ENCODE measurements around the gene ZSCAN5C. TPM values are rescaled to one million over a fixed set of nuclear protein-coding genes. Genes with fewer than 3 reads are reported as not detected.

The ZSCAN5C gene
- polyA plus RNA-seq, 1 donor from 2014 or later, result not detected

DNA sequence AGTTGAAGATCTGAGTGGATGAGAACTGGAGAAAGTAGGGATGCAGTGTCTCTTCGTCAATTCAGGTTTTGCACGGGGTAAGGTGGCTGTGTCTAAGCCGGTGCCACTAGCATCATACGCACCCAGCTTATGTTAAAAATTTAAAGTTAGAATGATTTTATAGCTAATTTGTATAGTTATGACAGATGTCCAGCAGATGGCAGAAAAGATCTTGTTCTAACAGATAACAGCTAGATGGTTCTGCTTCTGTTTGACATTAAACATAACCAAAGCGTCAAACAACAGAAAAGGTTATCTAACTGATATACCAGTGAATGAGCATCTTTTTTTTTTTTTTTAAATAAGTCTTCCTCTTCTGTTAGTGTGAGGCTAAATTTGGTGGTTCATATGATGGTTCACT lies 51.7 kb downstream of the ZSCAN5C start:
- H3K36me3 ChIP-seq (ENCODE audit: insufficient read depth, low read length), result no peaks in the 10 kb centered on the region
- no peaks in the 10 kb centered on the region for H3K9me2 ChIP-seq (ENCODE audit: insufficient read depth, low read length)
- no peaks in the 10 kb centered on the region for H3F3A ChIP-seq (ENCODE audit: insufficient read depth, low read length, poor library complexity, severe bottlenecking)
- H4K20me1 ChIP-seq (ENCODE audit: insufficient read depth), result no peaks in the 10 kb centered on the region
- H2AFZ ChIP-seq (ENCODE audit: low read depth, low read length), result no peak overlapping the region
- H3K9me3 ChIP-seq (ENCODE audit: low read length), result no peaks in the 10 kb centered on the region
- TF ChIP-seq, protein P1, sequence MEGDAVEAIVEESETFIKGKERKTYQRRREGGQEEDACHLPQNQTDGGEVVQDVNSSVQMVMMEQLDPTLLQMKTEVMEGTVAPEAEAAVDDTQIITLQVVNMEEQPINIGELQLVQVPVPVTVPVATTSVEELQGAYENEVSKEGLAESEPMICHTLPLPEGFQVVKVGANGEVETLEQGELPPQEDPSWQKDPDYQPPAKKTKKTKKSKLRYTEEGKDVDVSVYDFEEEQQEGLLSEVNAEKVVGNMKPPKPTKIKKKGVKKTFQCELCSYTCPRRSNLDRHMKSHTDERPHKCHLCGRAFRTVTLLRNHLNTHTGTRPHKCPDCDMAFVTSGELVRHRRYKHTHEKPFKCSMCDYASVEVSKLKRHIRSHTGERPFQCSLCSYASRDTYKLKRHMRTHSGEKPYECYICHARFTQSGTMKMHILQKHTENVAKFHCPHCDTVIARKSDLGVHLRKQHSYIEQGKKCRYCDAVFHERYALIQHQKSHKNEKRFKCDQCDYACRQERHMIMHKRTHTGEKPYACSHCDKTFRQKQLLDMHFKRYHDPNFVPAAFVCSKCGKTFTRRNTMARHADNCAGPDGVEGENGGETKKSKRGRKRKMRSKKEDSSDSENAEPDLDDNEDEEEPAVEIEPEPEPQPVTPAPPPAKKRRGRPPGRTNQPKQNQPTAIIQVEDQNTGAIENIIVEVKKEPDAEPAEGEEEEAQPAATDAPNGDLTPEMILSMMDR (IDR thresholded peaks at IDR 0.05; ENCODE audit: poor library complexity, severe bottlenecking), result peak; percentile 74
- TF ChIP-seq SMC3 (conservative IDR thresholded peaks at IDR 0.05; ENCODE audit: poor library complexity) (peak; percentile 70), MXI1 (conservative IDR thresholded peaks at IDR 0.05; ENCODE audit: poor library complexity, severe bottlenecking) (no peak), POLR2AphosphoS5 (IDR thresholded peaks at IDR 0.05) (no peak), TAF1 (IDR thresholded peaks at IDR 0.05; ENCODE audit: low read depth) (no peak), RAD21 (conservative IDR thresholded peaks at IDR 0.05) (peak; percentile 74)
- H3K4me3 ChIP-seq (ENCODE audit: low read length), result no peak overlapping the region
- no peaks in the 10 kb centered on the region for H3K27me3 ChIP-seq (ENCODE audit: insufficient read depth, low read depth, low read length)
- H3K4me2 ChIP-seq (ENCODE audit: low read length), result no peak overlapping the region
- no peaks in the 10 kb centered on the region for H3K79me2 ChIP-seq (replicated peaks; ENCODE audit: insufficient read depth, low read length)
- no peak overlapping the region for H3K9ac ChIP-seq (ENCODE audit: low read length)
- H3K27ac ChIP-seq (ENCODE audit: low read length), result no peak overlapping the region

GRCh38 chr19:56258272-56258671 lies 56.2 kb downstream of the ZSCAN5C start:
- H3K79me2 ChIP-seq (replicated peaks; ENCODE audit: insufficient read depth, low read length), result no peaks in the 10 kb centered on the region
- no peaks in the 10 kb centered on the region for H3F3A ChIP-seq (ENCODE audit: insufficient read depth, low read length, poor library complexity, severe bottlenecking)
- no peaks in the 10 kb centered on the region for H4K20me1 ChIP-seq (ENCODE audit: insufficient read depth)
- H3K9ac ChIP-seq (ENCODE audit: low read length), result no peak overlapping the region
- H3K9me2 ChIP-seq (ENCODE audit: insufficient read depth, low read length), result no peaks in the 10 kb centered on the region
- H3K4me3 ChIP-seq (ENCODE audit: low read length), result no peak overlapping the region
- no peaks in the 10 kb centered on the region for H3K36me3 ChIP-seq (ENCODE audit: insufficient read depth, low read length)
- H3K4me2 ChIP-seq (ENCODE audit: low read length), result no peak overlapping the region
- H2AFZ ChIP-seq (ENCODE audit: low read depth, low read length), result no peak overlapping the region
- no peak overlapping the region for H3K27ac ChIP-seq (ENCODE audit: low read length)
- TF ChIP-seq POLR2AphosphoS5 (IDR thresholded peaks at IDR 0.05) (no peak), EZH2 (IDR thresholded peaks at IDR 0.05; ENCODE audit: borderline replicate concordance, insufficient read depth, low read length, poor library complexity, severe bottlenecking) (no peak), SMC3 (conservative IDR thresholded peaks at IDR 0.05; ENCODE audit: poor library complexity) (no peak), REST (IDR thresholded peaks at IDR 0.05; ENCODE audit: borderline replicate concordance) (no peak), MXI1 (conservative IDR thresholded peaks at IDR 0.05; ENCODE audit: poor library complexity, severe bottlenecking) (no peak), TAF1 (IDR thresholded peaks at IDR 0.05; ENCODE audit: low read depth) (no peak), RAD21 (conservative IDR thresholded peaks at IDR 0.05) (no peak), EP300 (conservative IDR thresholded peaks at IDR 0.05; ENCODE audit: poor library complexity, severe bottlenecking) (no peak)
- TF ChIP-seq, protein P1 (IDR thresholded peaks at IDR 0.05; ENCODE audit: poor library complexity, severe bottlenecking), result no peak
- H3K27me3 ChIP-seq (ENCODE audit: insufficient read depth, low read depth, low read length), result no peaks in the 10 kb centered on the region
- no peaks in the 10 kb centered on the region for H3K9me3 ChIP-seq (ENCODE audit: low read length)

Other genes starting within 250 kb of the ZSCAN5C start
- not detected in 2 replicates for gene NLRP5, start 215.5 kb upstream of the ZSCAN5C start, polyA plus RNA-seq
- 11.4 and 17.8 TPM in 2 replicates for gene ZNF787, start 81.0 kb upstream of the ZSCAN5C start, polyA plus RNA-seq
- gene ZNF444, start 61.0 kb upstream of the ZSCAN5C start, polyA plus RNA-seq, result 45.6 and 54.2 TPM in 2 replicates
- gene GALP, start 26.3 kb upstream of the ZSCAN5C start, polyA plus RNA-seq, result not detected in 2 replicates
- gene ZSCAN5B, start 4.5 kb upstream of the ZSCAN5C start, polyA plus RNA-seq, result 0.24 TPM in 1 of 2 replicates, not detected in the other
- gene EDDM13, start 70.5 kb downstream of the ZSCAN5C start, polyA plus RNA-seq, result not detected in 2 replicates
- 9.2 and 11.8 TPM in 2 replicates for gene ZSCAN5A, start 112.6 kb downstream of the ZSCAN5C start, polyA plus RNA-seq
- 7.5 and 14.6 TPM in 2 replicates for gene ZNF582, start 191.3 kb downstream of the ZSCAN5C start, polyA plus RNA-seq
- gene ZNF583, start 202.1 kb downstream of the ZSCAN5C start, polyA plus RNA-seq, result 31.5 and 39.5 TPM in 2 replicates